BJ (cell line): ENCODE measurements around the gene PLAAT4. TPM values are rescaled to one million over a fixed set of nuclear protein-coding genes. Genes with fewer than 3 reads are reported as not detected.
"Not testable (repeated sequence)": the region's sequence is repeated elsewhere in the genome, so short reads cannot be mapped to it uniquely, and the experiment has no call there.

Experiments used
- CTCF ChIA-PET: fragments of 350-600 bp; formaldehyde crosslinking; extraction: SDS; loops from one replicate; lab custom pipeline; 2021; ENCODE audit warnings: antibody characterized with exemption, inconsistent platforms; lab: Yijun Ruan, JAX
- POLR2A ChIA-PET: fragments of 300-600 bp; sonication (Branson Sonifier 250); formaldehyde crosslinking; extraction: SDS; loops from one replicate; lab custom pipeline; 2021; ENCODE audit warnings: antibody characterized with exemption; lab: Charles Lee
- DNase-seq: peaks from one replicate; pipeline ENCODE4 v3.0.0-alpha.2; 2011; ENCODE audit warnings: low read depth
- H3K27me3 ChIP-seq: 2 replicates; pipeline ENCODE4 v1.6.0; 2011; ENCODE audit warnings: low read length; ENCODE audit not compliant: control insufficient read depth, insufficient read depth
- H3K36me3 ChIP-seq: 2 replicates; pipeline ENCODE4 v1.5.1; 2011; ENCODE audit warnings: low read length; ENCODE audit not compliant: control insufficient read depth, insufficient read depth
- H3K4me3 ChIP-seq: 2 replicates; pipeline ENCODE4 v1.5.1; 2011; ENCODE audit warnings: low read depth, mild to moderate bottlenecking, control low read depth, low read length
- polyA plus RNA-seq: library from polyadenylated mRNA; depleted of rRNA; stranded (reverse); fragments of >200 nt; gene quantifications from 2 replicates; pipeline ENCODE4 v1.2.3, GENCODE V29; 2011
- TF ChIP-seq, protein P1 (sequence below): IDR thresholded peaks from 2 replicates; pipeline ENCODE4 v1.5.1; 2011; ENCODE audit warnings: low read depth, mild to moderate bottlenecking, control low read depth, inconsistent platforms, low read length, moderate library complexity; ENCODE audit not compliant: insufficient read depth

PLAAT4 gene
- polyA plus RNA-seq, 1 experiment, result 7.1 TPM

DNA sequence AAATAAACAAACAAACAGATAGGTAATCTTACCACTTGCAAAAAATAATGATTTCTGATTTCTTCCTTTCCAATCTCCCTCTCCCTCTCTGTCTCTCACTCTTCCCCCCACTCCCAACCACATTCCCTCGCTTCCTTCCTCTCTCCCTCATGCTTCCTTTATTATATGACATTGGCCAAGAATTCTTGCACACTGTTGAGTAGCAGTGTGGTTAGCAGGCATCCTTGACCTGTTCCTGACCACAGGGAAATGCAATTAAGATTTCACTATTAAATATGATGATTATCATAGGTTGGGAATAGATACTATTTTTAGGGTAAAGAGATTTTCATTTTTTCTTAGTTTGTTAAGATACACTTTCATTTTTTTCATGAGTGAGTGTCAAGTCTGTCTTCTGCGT, 14.7 kb upstream of the PLAAT4 start:
- no peak overlapping the region for H3K4me3 ChIP-seq
- TF ChIP-seq, protein P1, sequence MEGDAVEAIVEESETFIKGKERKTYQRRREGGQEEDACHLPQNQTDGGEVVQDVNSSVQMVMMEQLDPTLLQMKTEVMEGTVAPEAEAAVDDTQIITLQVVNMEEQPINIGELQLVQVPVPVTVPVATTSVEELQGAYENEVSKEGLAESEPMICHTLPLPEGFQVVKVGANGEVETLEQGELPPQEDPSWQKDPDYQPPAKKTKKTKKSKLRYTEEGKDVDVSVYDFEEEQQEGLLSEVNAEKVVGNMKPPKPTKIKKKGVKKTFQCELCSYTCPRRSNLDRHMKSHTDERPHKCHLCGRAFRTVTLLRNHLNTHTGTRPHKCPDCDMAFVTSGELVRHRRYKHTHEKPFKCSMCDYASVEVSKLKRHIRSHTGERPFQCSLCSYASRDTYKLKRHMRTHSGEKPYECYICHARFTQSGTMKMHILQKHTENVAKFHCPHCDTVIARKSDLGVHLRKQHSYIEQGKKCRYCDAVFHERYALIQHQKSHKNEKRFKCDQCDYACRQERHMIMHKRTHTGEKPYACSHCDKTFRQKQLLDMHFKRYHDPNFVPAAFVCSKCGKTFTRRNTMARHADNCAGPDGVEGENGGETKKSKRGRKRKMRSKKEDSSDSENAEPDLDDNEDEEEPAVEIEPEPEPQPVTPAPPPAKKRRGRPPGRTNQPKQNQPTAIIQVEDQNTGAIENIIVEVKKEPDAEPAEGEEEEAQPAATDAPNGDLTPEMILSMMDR, result no peak
- ChIA-PET POLR2A (no interaction called here), CTCF (interaction anchor here (1.2 kb wide), 1 partner anchor 27 kb away, joined by 3 read pairs; no protein-coding TSS in a partner anchor)
- H3K27me3 ChIP-seq, result no peaks in the 10 kb centered on the region; the same call in 1 of the 2 replicates
- DNase-seq, result no peak
- H3K36me3 ChIP-seq, result no peaks in the 10 kb centered on the region

DNA sequence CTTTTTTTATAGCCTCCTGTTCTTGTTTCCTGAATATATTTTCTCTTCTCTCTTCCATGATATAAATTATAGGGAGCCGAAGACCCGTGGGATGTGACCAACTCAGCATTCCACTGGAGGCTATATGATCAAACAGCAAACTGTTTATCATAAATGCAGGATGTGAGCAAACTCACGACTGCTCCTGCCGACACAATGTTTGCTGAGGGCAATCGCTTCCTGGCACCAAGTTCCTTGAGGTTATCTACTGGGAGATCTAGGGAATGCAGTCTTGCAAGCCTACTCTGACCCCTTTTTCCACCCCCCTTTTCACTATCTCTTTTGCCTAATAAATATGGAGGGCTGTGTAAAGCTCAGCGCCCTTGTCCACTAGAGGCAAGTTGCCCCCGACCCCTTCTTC, 13.5 kb upstream of the PLAAT4 start:
- H3K4me3 ChIP-seq, result no peak overlapping the region
- no peaks in the 10 kb centered on the region; the same call in 1 of the 2 replicates for H3K27me3 ChIP-seq
- H3K36me3 ChIP-seq, result no peaks in the 10 kb centered on the region
- ChIA-PET CTCF (interaction anchor here (1.2 kb wide), 1 partner anchor 28 kb away, joined by 3 read pairs; no protein-coding TSS in a partner anchor), POLR2A (no interaction called here)
- no peak for DNase-seq
- TF ChIP-seq, protein P1, result no peak

DNA sequence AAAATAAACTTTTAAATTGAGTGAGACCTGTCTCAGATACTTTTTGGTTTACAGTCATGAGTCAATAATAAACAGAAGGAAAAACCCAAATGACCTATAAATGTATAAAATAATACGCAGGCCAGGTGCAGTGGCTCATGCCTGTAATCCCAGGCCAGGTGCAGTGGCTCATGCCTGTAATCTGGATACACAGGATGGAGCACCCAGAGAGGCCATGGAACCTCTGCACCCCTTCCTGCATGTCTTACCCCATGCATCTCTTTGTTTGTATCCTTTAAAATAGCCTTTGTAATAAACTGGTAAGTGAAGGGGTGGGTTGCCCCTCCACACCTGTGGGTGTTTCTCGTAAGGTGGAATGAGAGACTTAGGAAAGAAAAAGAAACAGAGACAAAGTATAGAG, 8.9 kb upstream of the PLAAT4 start:
- POLR2A ChIA-PET, result no interaction called here

DNA sequence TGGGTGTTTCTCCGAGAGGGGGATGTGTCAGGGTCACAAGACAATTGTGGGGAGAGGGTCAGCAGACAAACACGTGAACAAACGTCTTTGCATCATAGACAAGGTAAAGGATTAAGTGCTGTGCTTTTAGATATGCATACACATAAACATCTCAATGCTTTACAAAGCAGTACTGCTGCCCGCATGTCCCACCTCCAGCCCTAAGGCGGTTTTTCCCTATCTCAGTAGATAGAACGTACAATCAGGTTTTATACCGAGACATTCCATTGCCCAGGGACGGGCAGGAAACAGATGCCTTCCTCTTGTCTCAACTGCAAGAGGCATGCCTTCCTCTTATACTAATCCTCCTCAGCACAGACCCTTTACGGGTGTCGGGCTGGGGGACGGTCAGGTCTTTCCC, 8.5 kb upstream of the PLAAT4 start:
- H3K4me3 ChIP-seq, POLR2A ChIA-PET, DNase-seq, H3K27me3 ChIP-seq, CTCF ChIA-PET, H3K36me3 ChIP-seq: not testable (repeated sequence)

More for the DNA sequence above, 8.9 kb upstream of the PLAAT4 start:
- Histone ChIP-seq H3K27me3 (no peaks in the 10 kb centered on the region), H3K4me3 (no peak overlapping the region), H3K36me3 (no peaks in the 10 kb centered on the region)
- TF ChIP-seq, protein P1, result no peak
- CTCF ChIA-PET, result no interaction called here
- no peak for DNase-seq

- CTCF ChIA-PET, POLR2A ChIA-PET: not testable (repeated sequence)
These were observed 7.8 kb upstream of the PLAAT4 start for GRCh38 chr11:63528729-63529278.

DNA sequence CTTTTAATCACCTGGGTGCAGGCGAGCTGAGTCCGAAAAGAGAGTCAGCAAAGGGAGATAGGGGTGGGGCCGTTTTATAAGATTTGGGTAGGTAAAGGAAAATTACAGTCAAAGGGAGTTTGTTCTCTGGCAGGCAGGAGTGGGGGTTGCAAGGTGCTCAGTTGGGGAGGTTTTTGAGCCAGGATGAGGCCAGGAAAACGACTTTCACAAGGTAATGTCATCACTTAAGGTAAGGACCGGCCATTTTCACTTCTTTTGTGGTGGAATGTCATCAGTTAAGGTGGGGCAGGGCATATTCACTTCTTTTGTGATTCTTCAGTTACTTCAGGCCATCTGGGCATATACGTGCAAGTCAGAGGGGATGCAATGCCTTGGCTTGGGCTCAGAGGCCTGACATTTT, 7.2 kb upstream of the PLAAT4 start:
- H3K27me3 ChIP-seq, DNase-seq, POLR2A ChIA-PET, CTCF ChIA-PET, H3K4me3 ChIP-seq, H3K36me3 ChIP-seq: not testable (repeated sequence)

More at GRCh38 chr11:63528729-63529278, 7.8 kb upstream of the PLAAT4 start:
- DNase-seq, H3K4me3 ChIP-seq, H3K27me3 ChIP-seq, H3K36me3 ChIP-seq: not testable (repeated sequence)

GRCh38 chr11:63530021-63530420, 6.6 kb upstream of the PLAAT4 start:
- ChIA-PET CTCF (no interaction called here), POLR2A (no interaction called here)
- TF ChIP-seq, protein P1, result no peak
- H3K36me3 ChIP-seq, result no peaks in the 10 kb centered on the region
- DNase-seq, result no peak
- no peaks in the 10 kb centered on the region for H3K27me3 ChIP-seq
- H3K4me3 ChIP-seq, result no peak overlapping the region

DNA sequence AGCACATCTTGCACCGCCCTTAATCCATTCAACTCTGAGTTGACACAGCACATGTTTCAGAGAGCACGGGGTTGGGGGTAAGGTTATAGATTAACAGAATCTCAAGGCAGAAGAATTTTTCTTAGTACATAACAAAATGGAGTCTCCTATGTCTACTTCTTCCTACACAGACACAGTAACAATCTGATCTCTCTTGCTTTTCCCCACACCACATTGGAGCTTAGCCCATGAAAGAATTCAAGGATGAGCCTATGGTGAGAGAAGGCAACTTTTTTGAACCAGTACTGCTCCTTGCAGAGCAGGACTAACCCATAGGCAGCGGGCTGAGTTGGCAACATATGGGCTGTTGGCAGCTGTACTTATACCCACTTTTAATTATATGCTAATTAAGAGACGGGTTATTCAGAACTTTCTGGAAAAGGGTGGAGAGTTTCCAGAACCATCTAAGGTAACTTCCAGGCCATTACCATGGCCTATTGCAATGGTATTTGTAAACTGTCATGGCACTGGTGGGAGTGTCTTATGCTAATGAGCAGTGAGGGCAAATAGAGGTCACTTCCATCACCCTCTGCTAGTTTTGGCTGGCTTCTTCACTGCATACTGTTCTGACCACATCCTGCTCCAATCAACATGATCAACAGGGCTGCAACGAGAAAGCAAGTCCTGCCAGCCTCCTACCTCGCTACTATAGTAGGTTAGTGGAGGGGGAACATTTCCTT, 5.4 kb upstream of the PLAAT4 start:
- CTCF ChIA-PET, H3K4me3 ChIP-seq, H3K36me3 ChIP-seq, POLR2A ChIA-PET, H3K27me3 ChIP-seq: not testable (repeated sequence)
- peak; percentile 56 for DNase-seq
